Measurements from ENCODE around the gene WDR88.
"Not testable (repeated sequence)": the region's sequence is repeated elsewhere in the genome, so short reads cannot be mapped to it uniquely, and the experiment has no call there.

WDR88 gene

GRCh38 chr19:33220115-33220514 lies 88.2 kb downstream of the WDR88 start:
- no peak overlapping the region for H3K27ac ChIP-seq
- TF ChIP-seq CTCF (IDR thresholded peaks at IDR 0.05) (no peak), ZFX (IDR thresholded peaks at IDR 0.05; ENCODE audit: borderline replicate concordance) (no peak)

- no peak for TF ChIP-seq ZFX (IDR thresholded peaks at IDR 0.05; ENCODE audit: borderline replicate concordance)
- no peak for TF ChIP-seq CTCF (IDR thresholded peaks at IDR 0.05)
- H3K27ac ChIP-seq = no peak overlapping the region
These were observed 88.8 kb downstream of the WDR88 start for GRCh38 chr19:33220735-33221134.

GRCh38 chr19:33221638-33222037 lies 89.7 kb downstream of the WDR88 start:
- H3K27ac ChIP-seq = no peak overlapping the region
- no peak for TF ChIP-seq CTCF (IDR thresholded peaks at IDR 0.05)
- TF ChIP-seq ZFX (IDR thresholded peaks at IDR 0.05; ENCODE audit: borderline replicate concordance) = no peak

GRCh38 chr19:33222255-33222654 lies 90.3 kb downstream of the WDR88 start:
- not testable (repeated sequence) for H3K27ac ChIP-seq

GRCh38 chr19:33224694-33225457 lies 93.0 kb downstream of the WDR88 start:
- H3K27ac ChIP-seq = no peak overlapping the region
- TF ChIP-seq ZFX (IDR thresholded peaks at IDR 0.05; ENCODE audit: borderline replicate concordance) (no peak), CTCF (IDR thresholded peaks at IDR 0.05) (no peak)

Measured in 22Rv1 (cell line).